IMR-90 (cell line): ENCODE data around the gene POLR3G. TPM values are rescaled to one million over a fixed set of nuclear protein-coding genes. Genes with fewer than 3 reads are reported as not detected.

Source experiments
- ATAC-seq: fragments of 200-7000 bp; cut with Tn5 transposase; 2 replicates; pipeline ENCODE4 v1.9.1; 2020; ENCODE audit warnings: low read depth, mild to moderate bottlenecking, moderate library complexity
- BruUV-seq: library from RNA; stranded (reverse); fragments of 400-500 nt; replicated peaks from 2 replicates; lab custom pipeline; 2021; lab: Mats Ljungman, UMichigan
- CTCF ChIA-PET: fragments of 300-600 bp; formaldehyde crosslinking; extraction: SDS; loops from one replicate; lab custom pipeline; 2021; ENCODE audit warnings: antibody characterized with exemption; lab: Yijun Ruan, JAX
- POLR2A ChIA-PET: fragments of 300-600 bp; sonication (Branson Sonifier 250); formaldehyde crosslinking; loops from one replicate; lab custom pipeline; 2022; ENCODE audit warnings: antibody characterized with exemption; ENCODE audit not compliant: unreplicated experiment; lab: Charles Lee
- DNase-seq: peaks from one replicate; pipeline ENCODE4 v3.0.0; 2013
- H2AFZ ChIP-seq: replicated peaks from 2 replicates; pipeline ENCODE3; 2013; ENCODE audit warnings: low read length, mild to moderate bottlenecking; ENCODE audit not compliant: poor library complexity
- H2AK5ac ChIP-seq: 2 replicates; pipeline ENCODE4 v1.6.1; 2013; ENCODE audit warnings: low read depth, low read length, inconsistent platforms
- H2AK9ac ChIP-seq: replicated peaks from 2 replicates; pipeline ENCODE3; 2013; ENCODE audit warnings: mild to moderate bottlenecking, low read depth, low read length, moderate library complexity; ENCODE audit not compliant: poor library complexity
- H2BK120ac ChIP-seq: 2 replicates; pipeline ENCODE4 v1.6.1; 2013; ENCODE audit warnings: low read depth, low read length, inconsistent platforms
- H2BK15ac ChIP-seq: 3 replicates; pipeline ENCODE4 v1.6.1; 2013; ENCODE audit warnings: low read depth, low read length, inconsistent platforms
- H2BK20ac ChIP-seq: 2 replicates; pipeline ENCODE4 v1.6.1; 2013; ENCODE audit warnings: low read depth, mild to moderate bottlenecking, inconsistent platforms, low read length, moderate library complexity
- H2BK5ac ChIP-seq: 2 replicates; pipeline ENCODE4 v1.6.1; 2013; ENCODE audit warnings: mild to moderate bottlenecking, low read depth, low read length, inconsistent platforms; ENCODE audit not compliant: poor library complexity, severe bottlenecking
- H3K14ac ChIP-seq: replicated peaks from 2 replicates; pipeline ENCODE4 v1.6.1; 2013; ENCODE audit warnings: low read depth, low read length, inconsistent platforms
- H3K18ac ChIP-seq: 2 replicates; pipeline ENCODE4 v1.6.1; 2013; ENCODE audit warnings: low read depth, low read length, control low read depth
- H3K23ac ChIP-seq: 2 replicates; pipeline ENCODE4 v1.6.1; 2013; ENCODE audit warnings: low read depth, low read length, inconsistent platforms
- H3K27ac ChIP-seq: 2 replicates; pipeline ENCODE4 v1.5.1; 2013; ENCODE audit warnings: mild to moderate bottlenecking, control low read depth, low read length; ENCODE audit not compliant: insufficient read depth
- H3K27me3 ChIP-seq: 2 replicates; pipeline ENCODE4 v1.6.1; 2013; ENCODE audit warnings: low read length; ENCODE audit not compliant: control insufficient read depth, insufficient read depth
- H3K36me3 ChIP-seq: 2 replicates; pipeline ENCODE4 v1.6.1; 2013; ENCODE audit warnings: low read length, mixed read lengths; ENCODE audit not compliant: control insufficient read depth, insufficient read depth
- H3K4ac ChIP-seq: 2 replicates; pipeline ENCODE4 v1.6.1; 2013; ENCODE audit warnings: low read depth, low read length, inconsistent platforms
- H3K4me1 ChIP-seq: 2 replicates; pipeline ENCODE4 v1.6.1; 2013; ENCODE audit warnings: low read length, mixed read lengths; ENCODE audit not compliant: control insufficient read depth, insufficient read depth
- H3K4me2 ChIP-seq: 2 replicates; pipeline ENCODE4 v1.6.1; 2013; ENCODE audit warnings: low read depth, mild to moderate bottlenecking, control low read depth, low read length, moderate library complexity
- H3K4me3 ChIP-seq: 2 replicates; pipeline ENCODE4 v1.5.1; 2013; ENCODE audit warnings: low read depth, mild to moderate bottlenecking, control low read depth, low read length, moderate library complexity; ENCODE audit not compliant: insufficient read depth
- H3K56ac ChIP-seq: 2 replicates; pipeline ENCODE4 v1.6.1; 2013; ENCODE audit warnings: low read length, inconsistent platforms; ENCODE audit not compliant: insufficient read depth; ENCODE audit errors: extremely low read depth
- H3K79me1 ChIP-seq, 2 experiments: 2 replicates each; pipeline ENCODE4 v1.6.1; 2013; ENCODE audit warnings: low read length in 2 of 2, inconsistent platforms in 1 of 2, low read depth in 1 of 2
- H3K9ac ChIP-seq: 2 replicates; pipeline ENCODE4 v1.6.1; 2013; ENCODE audit warnings: low read depth, low read length, control low read depth
- H3K9me1 ChIP-seq: 2 replicates; pipeline ENCODE4 v1.6.1; 2013; ENCODE audit warnings: low read length, inconsistent platforms; ENCODE audit not compliant: insufficient read depth
- H3K9me3 ChIP-seq: 2 replicates; pipeline ENCODE4 v1.6.1; 2013; ENCODE audit warnings: low read length; ENCODE audit not compliant: control insufficient read depth, insufficient read depth
- H4K20me1 ChIP-seq: 2 replicates; pipeline ENCODE4 v1.6.1; 2013; ENCODE audit warnings: low read length, inconsistent platforms; ENCODE audit not compliant: insufficient read depth
- H4K5ac ChIP-seq: 2 replicates; pipeline ENCODE4 v1.6.1; 2013; ENCODE audit warnings: mild to moderate bottlenecking, low read depth, low read length, control low read depth
- H4K8ac ChIP-seq, 2 experiments: 2 replicates each; pipeline ENCODE4 v1.6.1; 2013; ENCODE audit warnings: low read depth in 2 of 2, low read length in 2 of 2, control low read depth in 1 of 2, inconsistent platforms in 1 of 2
- H4K91ac ChIP-seq: 2 replicates; pipeline ENCODE4 v1.6.1; 2013; ENCODE audit warnings: low read depth, low read length, inconsistent platforms; ENCODE audit not compliant: insufficient read depth
- BHLHE40 ChIP-seq: fragments of 150-350 bp; IDR thresholded peaks from 2 replicates; pipeline ENCODE4 v1.6.1; 2016; ENCODE audit warnings: mild to moderate bottlenecking, low read depth, low read length
- FOS ChIP-seq: fragments of 150-350 bp; IDR thresholded peaks from 2 replicates; pipeline ENCODE4 v1.6.1; 2016; ENCODE audit warnings: low read depth, low read length
- MXI1 ChIP-seq: IDR thresholded peaks from 2 replicates; pipeline ENCODE4 v1.6.1; 2012; ENCODE audit warnings: low read depth, mild to moderate bottlenecking, low read length, moderate library complexity, borderline replicate concordance
- RCOR1 ChIP-seq: IDR thresholded peaks from 2 replicates; pipeline ENCODE4 v1.6.1; 2012; ENCODE audit warnings: mild to moderate bottlenecking, low read length, improper control_type of control experiment; ENCODE audit not compliant: insufficient replicate concordance
- whole genome bisulfite sequencing, 2 experiments: methylation state at CpG; one replicate each; pipeline versions ENCODE4 v1.1.5 to v1.1.7; 2013; ENCODE audit warnings: missing lambda C conversion rate in 2 of 2; ENCODE audit not compliant: insufficient read length in 1 of 2; ENCODE audit errors: extremely low coverage in 2 of 2; 5-methylcytosine and 5-hydroxymethylcytosine counted together
- dilution Hi-C: fragments of 300-500 bp; cut with HindIII; formaldehyde crosslinking; loops from one replicate; pipeline ENCODE4 v1.14.3; 2018; ENCODE audit warnings: low sequenced_read_pairs; ENCODE audit not compliant: unreplicated experiment
- in situ Hi-C: fragments of 300-500 bp; cut with MboI; formaldehyde crosslinking; loops from 3 replicates; pipeline ENCODE4 v1.14.3; 2019; ENCODE audit warnings: low sequenced_read_pairs, inconsistent platforms, mixed read lengths
- intact Hi-C: fragments of 100-400 bp; cut with micrococcal nuclease; formaldehyde crosslinking; loops from 2 replicates; pipeline ENCODE4 v1.10.0; 2022
- polyA plus RNA-seq, 3 experiments: library from polyadenylated mRNA; depleted of rRNA; stranded (reverse); fragments of >200 nt; gene quantifications; 2 replicates each; pipeline ENCODE4 v1.2.3, GENCODE V29; 2012; ENCODE audit warnings: low replicate concordance in 1 of 3
- total RNA-seq: library from RNA; depleted of rRNA; stranded (reverse); fragments of >200 nt; gene quantifications from 2 replicates; pipeline ENCODE4 v1.2.3, GENCODE V29; 2012; rRNA removed

Gene POLR3G
- total and polyA plus RNA-seq, 2 of the 4 experiments (the other 2 are of a cell fraction) = 10.6 to 11.6 TPM

DNA sequence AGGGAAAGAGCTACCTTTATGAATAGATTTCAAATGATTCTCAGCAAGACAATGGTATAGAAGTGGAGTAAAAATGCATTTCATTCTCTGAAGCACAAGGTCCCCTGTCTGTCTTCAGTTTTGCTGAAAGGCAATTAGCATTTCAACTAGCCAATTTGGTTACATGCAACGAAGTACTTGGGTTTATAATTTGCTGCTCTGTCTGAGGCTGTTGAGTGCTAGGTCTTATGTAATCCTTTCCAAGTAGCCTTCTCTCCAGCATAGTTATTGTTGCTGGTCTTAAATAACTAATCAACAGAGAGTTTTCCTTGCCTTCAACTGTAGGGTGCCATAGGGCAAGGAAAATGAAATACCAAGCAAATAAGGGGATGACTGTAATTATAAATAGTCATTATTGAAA lies 88.4 kb downstream of the POLR3G start:
- Histone ChIP-seq H3K79me1 (no peaks in the 10 kb centered on the region), H2AK5ac (no peak overlapping the region), H3K9ac (no peak overlapping the region), H4K91ac (no peak overlapping the region), H4K8ac (no peak overlapping the region), H3K9me3 (no peaks in the 10 kb centered on the region), H3K27ac (no peak overlapping the region), H3K27me3 (peaks cover 12% of the 10 kb centered on the region), H3K23ac (no peak overlapping the region), H2AK9ac (no peak overlapping the region), H2BK5ac (no peak overlapping the region), H3K4me3 (no peak overlapping the region), H3K18ac (no peak overlapping the region), H3K36me3 (no peaks in the 10 kb centered on the region), H2AFZ (no peak overlapping the region), H3K9me1 (no peaks in the 10 kb centered on the region), H3K14ac (no peak overlapping the region), H3K4me2 (no peak overlapping the region), H2BK120ac (no peak overlapping the region), H3K4ac (no peak overlapping the region), H2BK20ac (no peak overlapping the region), H2BK15ac (no peak overlapping the region), H4K5ac (no peak overlapping the region), H3K56ac (no peak overlapping the region), H3K4me1 (no peaks in the 10 kb centered on the region), H4K20me1 (no peaks in the 10 kb centered on the region)
- ChIA-PET POLR2A (no interaction called here), CTCF (no interaction called here)
- intact Hi-C loops (no loop called here), dilution Hi-C loops (no loop called here), in situ Hi-C loops (no loop called here)
- no peak for ATAC-seq
- BruUV-seq = no TSS peak
- WGBS, 2 experiments = no CpG with 5 or more reads among the region's 1 CpG
- TF ChIP-seq MXI1 (no peak), BHLHE40 (no peak), FOS (no peak), RCOR1 (no peak)
- DNase-seq = no peak

Other genes with a start within 250 kb of the POLR3G start
- 1.1 and 2.5 TPM in 2 replicates for gene CETN3, start 65.1 kb upstream of the POLR3G start, total RNA-seq
- 5.9 and 6.5 TPM in 2 replicates for gene CETN3, start 65.1 kb upstream of the POLR3G start, polyA plus RNA-seq (2012; rRNA removed)
- gene MBLAC2, start 93 bp upstream of the POLR3G start, total RNA-seq = 3.2 and 5.0 TPM in 2 replicates
- 2.5 and 3.0 TPM in 2 replicates for gene MBLAC2, start 93 bp upstream of the POLR3G start, polyA plus RNA-seq (2012; rRNA removed)
- gene LYSMD3, start 54.7 kb downstream of the POLR3G start, total RNA-seq = 21.1 and 35.6 TPM in 2 replicates
- 7.7 and 10.2 TPM in 2 replicates for gene LYSMD3, start 54.7 kb downstream of the POLR3G start, polyA plus RNA-seq (2012; rRNA removed)
- gene ADGRV1, start 83.9 kb downstream of the POLR3G start, total RNA-seq = under 0.01 TPM in 2 replicates
- 0.09 TPM in 1 of 2 replicates, not detected in the other for gene ADGRV1, start 83.9 kb downstream of the POLR3G start, polyA plus RNA-seq (2012; rRNA removed)